Heart left ventricle (tissue), 16 donors: ENCODE data around the gene CNR1. TPM values are rescaled to one million over a fixed set of nuclear protein-coding genes. Genes with fewer than 3 reads are reported as not detected.
"Not testable (repeated sequence)": the region's sequence is repeated elsewhere in the genome, so short reads cannot be mapped to it uniquely, and the experiment has no call there.

Source experiments
- ATAC-seq, 4 donors: fragments of 200-7000 bp; cut with Tn5 transposase; one replicate each; pipeline ENCODE4 v1.9.1; 2020 to 2022; ENCODE audit warnings: moderate library complexity in 4 of 4, mild to moderate bottlenecking in 3 of 4, moderate number of reproducible peaks in 1 of 4
- DNase-seq, 5 donors: peaks; one replicate each; pipeline ENCODE4 v3.0.0-alpha.2; 2020
- H3K27ac ChIP-seq, 12 donors: fragments of 200-600 bp; sonication (generic) in 4 of 12; one replicate each; pipeline versions ENCODE4 v1.5.0 to v1.8.0; 2016 to 2022; ENCODE audit warnings: mild to moderate bottlenecking in 2 of 12
- H3K27me3 ChIP-seq, 9 donors: fragments of 200-600 bp; sonication (generic) in 2 of 9; one replicate each; pipeline versions ENCODE4 v1.5.1 to v1.8.0; 2016 to 2022; ENCODE audit warnings: mild to moderate bottlenecking in 3 of 9
- H3K36me3 ChIP-seq, 9 donors: fragments of 200-600 bp; sonication (generic) in 2 of 9; one replicate each; pipeline versions ENCODE4 v1.5.0 to v1.8.0; 2018 to 2022; ENCODE audit warnings: mild to moderate bottlenecking in 2 of 9
- H3K4me1 ChIP-seq, 12 donors: fragments of 200-600 bp; sonication (generic) in 4 of 12; one replicate each; pipeline versions ENCODE4 v1.5.0 to v1.8.0; 2016 to 2022; ENCODE audit warnings: mild to moderate bottlenecking in 3 of 12
- H3K4me3 ChIP-seq, 12 donors: fragments of 200-600 bp; sonication (generic) in 4 of 12; one replicate each; pipeline versions ENCODE4 v1.5.0 to v1.8.0; 2017 to 2022; ENCODE audit warnings: mild to moderate bottlenecking in 9 of 12, moderate library complexity in 4 of 12
- H3K9me3 ChIP-seq, 12 donors: fragments of 200-600 bp; sonication (generic) in 4 of 12; one replicate each; pipeline versions ENCODE4 v1.5.0 to v1.8.0; 2016 to 2022; ENCODE audit warnings: mild to moderate bottlenecking in 1 of 12
- CTCF ChIP-seq, 12 donors: fragments of 200-600 bp; sonication (generic) in 4 of 12; IDR thresholded peaks; one replicate each; pipeline versions ENCODE4 v1.5.0 to v1.8.0; 2018 to 2022; ENCODE audit warnings: antibody characterized with exemption in 12 of 12, mild to moderate bottlenecking in 5 of 12
- POLR2A ChIP-seq, 2 donors: fragments of 450-650 bp; IDR thresholded peaks; one replicate each; pipeline ENCODE4 v1.6.1; 2017; ENCODE audit warnings: antibody characterized with exemption in 2 of 2, mild to moderate bottlenecking in 2 of 2, moderate library complexity in 2 of 2
- WGBS, 4 donors: extraction: QIAGEN DNeasy Blood & Tissue Kit in 2 of 4; methylation state at CpG; one replicate each; pipeline versions ENCODE4 v1.1.5 to v1.1.7; 2013 to 2018; 5-methylcytosine and 5-hydroxymethylcytosine counted together
- intact Hi-C, 10 donors: fragments of 100-400 bp; cut with DNase I; formaldehyde crosslinking; loops; one replicate each; pipeline versions ENCODE4 v1.11.1 to v1.14.2; 2022
- long read RNA-seq, 3 donors: library from polyadenylated mRNA; unstranded; transcript quantifications; one replicate each; pipeline ENCODE4 v2.0.0, GENCODE V29; 2020 to 2021
- polyA plus RNA-seq, 2 donors: library from polyadenylated mRNA; stranded (reverse); fragments of 200-250 nt; gene quantifications; one replicate each; pipeline ENCODE4 v1.2.3, GENCODE V29; 2013
- total RNA-seq, 9 donors: library from RNA; depleted of rRNA in 2 of 9; stranded (reverse); fragments of >200 nt in 2 of 9; fragmentation: NEBNext Ultra II Directional in 3 of 9; extraction: Animal tissue kit (Norgen Biotek cat#: 25700) in 3 of 9; gene quantifications; one replicate each; pipeline versions ENCODE4 v1.1.0 to v1.2.4, GENCODE V29; 2016 to 2023
- donor health status: ischemic (EF 13 %, LVEDD 7.1; RV severe dilation, severe dysfunction).
- donor health status: healthy with polysubstance abuse.
- donor health status: DM: no; HTN: yes; CAD: no.
- donor health status: DM: no; HTN: no; CAD: no.
- donor health status: ischemic (EF 25% LVEDD 6.9; RV normal size, moderate dysfunction).
- donor health status: ischemic (EF 25% LVEDD 5.7; RV mildly dilated, moderate dysfunction).
- donor health status: healthy.
- donor health status: DM: yes; HTN: yes; CAD: no.
- donor health status: ischemic (EF 35%, LVEDD 5.7; RV mildly dilated, moderate dysfunction).
- donor health status: nonischemic (EF 11% LVEDD 7.7; RV severe dilation, severe dysfunction).
- donor health status: DM: yes; HTN: yes; CAD: no.
- donor health status: PGD.
- donor health status: ischemic (EF 29% LVEDD 5.4; RV normal size, mild dysfunction).
- donor health status: nonischemic (EF 23%, LVEDD 6.1; RV moderate dilation, normal function).

Gene CNR1
- total RNA-seq = under 1 TPM; 0.07 to 0.88 (median 0.50) TPM
- under 1 TPM; 0.30 to 0.57 TPM for polyA plus RNA-seq
- long read RNA-seq, donor 1 = 0 reads
- long read RNA-seq, donor 2 = 0 reads
- long read RNA-seq, donor 3 = 0 reads

DNA sequence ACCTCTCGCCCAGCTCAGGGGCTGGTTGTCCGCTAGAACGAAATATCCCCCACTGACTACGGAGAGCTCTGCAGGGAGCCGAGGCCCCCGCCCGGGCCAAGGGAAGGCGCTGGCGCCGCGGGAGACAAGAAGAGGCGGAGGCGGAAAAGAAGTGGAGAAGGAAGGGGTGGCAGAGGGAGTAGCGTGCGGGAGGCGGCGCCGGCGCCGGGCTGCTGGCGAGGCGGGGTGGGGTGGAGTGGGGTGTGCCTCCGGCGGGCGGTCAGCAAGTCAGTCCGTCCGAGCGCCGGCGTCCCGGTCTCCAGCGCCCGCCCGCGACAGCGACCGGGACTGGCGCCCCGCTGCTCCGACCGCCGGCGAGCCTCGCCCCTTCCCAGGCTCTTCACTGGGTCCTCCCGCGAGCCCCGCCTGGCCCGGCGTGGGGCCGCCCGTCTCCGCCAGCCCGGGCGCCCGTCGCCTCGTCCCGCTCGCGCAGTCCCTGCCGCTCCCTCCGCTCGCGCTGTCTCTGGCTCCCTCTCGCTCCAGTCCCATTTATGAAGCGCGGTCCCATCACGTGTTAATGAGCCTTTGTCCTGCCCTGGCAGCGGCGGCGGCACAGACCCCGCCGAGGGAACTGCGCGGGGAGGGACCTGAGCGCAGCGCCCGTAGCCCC is at the start of gene CNR1:
Gene CNR1, minus strand, starts transcription at position 504 of the 649 bp plus-strand sequence. CDS start 21,073 bp downstream, outside the sequence.
- H3K27ac ChIP-seq = peak within 1 kb of the TSS in 1 of 12 donors; percentile 83
- peaks cover 27 to 87% (median 56%) of the 10 kb centered on the region in 9 donors for H3K27me3 ChIP-seq
- DNase-seq = peak; percentile 26 to 71 (median 40)
- no peaks in the 10 kb centered on the region for H3K36me3 ChIP-seq
- intact Hi-C loops = no loop called here
- no peaks in the 10 kb centered on the region for H3K9me3 ChIP-seq
- ATAC-seq = peak in 3 of 4 donors; percentile 69 to 90 (median 89)
- no peak for TF ChIP-seq POLR2A (IDR thresholded peaks at IDR 0.05)
- TF ChIP-seq CTCF (IDR thresholded peaks at IDR 0.05) = peak in 1 of 12 donors; percentile 4
- H3K4me3 ChIP-seq = peak within 1 kb of the TSS; percentile 36 to 62 (median 49)
- 0 to 1% (median 1%) methylated on average over 48 to 78 of the region's 78 CpGs for WGBS, 4 donors
- H3K4me1 ChIP-seq = peaks cover 0 to 22% (median 13%) of the 10 kb centered on the region in 12 donors

DNA sequence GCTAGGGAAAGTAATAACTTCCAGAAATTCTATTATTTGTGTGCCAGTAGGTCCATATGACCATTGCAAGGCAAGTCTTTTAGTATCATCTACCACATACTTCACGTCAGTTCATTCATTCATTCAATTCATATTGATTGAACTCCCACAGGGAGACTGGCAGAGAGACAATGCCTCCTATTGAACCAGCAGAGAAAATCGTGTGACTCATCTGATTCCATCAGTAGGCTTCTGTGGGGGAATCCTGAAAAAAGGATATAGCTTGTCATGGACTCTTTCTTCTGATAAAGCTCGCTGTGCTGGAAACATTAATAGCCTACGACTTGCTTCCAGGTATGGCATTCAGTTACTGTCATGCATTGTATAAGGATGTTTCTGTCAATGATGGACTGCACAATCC is 45.3 kb upstream of the CNR1 start:
- Histone ChIP-seq H3K4me3 (no peak overlapping the region), H3K9me3 (no peaks in the 10 kb centered on the region), H3K36me3 (no peaks in the 10 kb centered on the region), H3K27ac (no peak overlapping the region), H3K27me3 (peaks cover 0 to 2% (median 0%) of the 10 kb centered on the region in 9 donors), H3K4me1 (no peaks in the 10 kb centered on the region)
- intact Hi-C loops = no loop called here
- no peak for ATAC-seq
- 56 to 68% (median 62%) methylated on average over 4 of the region's 4 CpGs for WGBS, 4 donors
- no peak for DNase-seq
- TF ChIP-seq POLR2A (IDR thresholded peaks at IDR 0.05) (no peak), CTCF (IDR thresholded peaks at IDR 0.05) (no peak)

- TF ChIP-seq CTCF (IDR thresholded peaks at IDR 0.05) (no peak), POLR2A (IDR thresholded peaks at IDR 0.05) (no peak)
- ATAC-seq = no peak
- no peak for DNase-seq
Measured at GRCh38 chr6:88209301-88209700, 43.2 kb upstream of the CNR1 start.

DNA sequence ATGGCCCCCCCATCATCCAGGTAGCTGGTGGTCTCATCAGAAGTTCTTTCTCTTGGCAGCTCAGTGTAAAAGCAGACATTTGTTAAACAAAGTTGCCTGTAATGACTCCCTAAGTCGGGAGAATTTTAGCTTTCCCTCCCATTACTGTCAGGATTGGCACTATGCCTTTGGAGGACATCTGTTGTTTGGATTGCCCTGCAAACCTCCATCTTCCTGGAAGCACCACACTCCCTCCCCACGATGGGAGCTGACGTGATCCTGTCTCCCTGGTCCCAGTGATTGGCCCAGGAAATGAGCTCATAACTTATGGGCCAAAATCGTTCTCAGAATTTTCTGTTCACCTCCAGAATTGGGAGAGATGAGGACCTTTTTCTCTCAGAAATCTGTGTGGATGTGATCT is 42.6 kb upstream of the CNR1 start:
- ATAC-seq (no peak), DNase-seq (no peak)
- no peaks in the 10 kb centered on the region for H3K36me3 ChIP-seq
- TF ChIP-seq CTCF (IDR thresholded peaks at IDR 0.05) (no peak), POLR2A (IDR thresholded peaks at IDR 0.05) (no peak)
- 43 to 66% (median 53%) methylated on average over 4 of the region's 4 CpGs for WGBS, 4 donors
- H3K4me1 ChIP-seq = no peaks in the 10 kb centered on the region
- no peak overlapping the region for H3K4me3 ChIP-seq
- no peak overlapping the region for H3K27ac ChIP-seq
- peaks cover 0 to 2% (median 0%) of the 10 kb centered on the region in 9 donors for H3K27me3 ChIP-seq
- peaks cover 0 to 20% (median 2%) of the 10 kb centered on the region in 12 donors for H3K9me3 ChIP-seq
- intact Hi-C loops = no loop called here

More at GRCh38 chr6:88209301-88209700, 43.2 kb upstream of the CNR1 start:
- Histone ChIP-seq H3K4me3 (no peak overlapping the region), H3K9me3 (peaks cover 0 to 16% (median 1%) of the 10 kb centered on the region in 12 donors), H3K4me1 (no peaks in the 10 kb centered on the region), H3K27me3 (peaks cover 0 to 2% (median 0%) of the 10 kb centered on the region in 9 donors), H3K27ac (no peak overlapping the region), H3K36me3 (no peaks in the 10 kb centered on the region)
- intact Hi-C loops = no loop called here
- WGBS, 4 donors = 85 to 100% (median 85%) methylated on average over 1 of the region's 1 CpG

- H3K27me3 ChIP-seq, H3K27ac ChIP-seq, ATAC-seq, intact Hi-C loops, H3K4me3 ChIP-seq, H3K4me1 ChIP-seq, H3K36me3 ChIP-seq, DNase-seq: not testable (repeated sequence)
- H3K9me3 ChIP-seq = peaks cover 0 to 47% (median 15%) of the 10 kb centered on the region in 12 donors
Measured at GRCh38 chr6:88201734-88202133, 35.6 kb upstream of the CNR1 start.
